K562 (cell line): ENCODE data around the gene CNTN3. TPM values are rescaled to one million over a fixed set of nuclear protein-coding genes. Genes with fewer than 3 reads are reported as not detected.

Experiments used
- ATAC-seq: fragments of 200-7000 bp; cut with Tn5 transposase; 3 replicates; pipeline ENCODE4 v1.9.1; 2020; ENCODE audit warnings: moderate library complexity
- BruUV-seq: library from RNA; stranded (reverse); fragments of 400-500 nt; replicated peaks from 2 replicates; lab custom pipeline; 2021; lab: Mats Ljungman, UMichigan
- CTCF ChIA-PET: fragments of 300-600 bp; formaldehyde crosslinking; extraction: SDS; loops from one replicate; lab custom pipeline; 2021; ENCODE audit warnings: low intra/inter-chr PET ratio; lab: Yijun Ruan, JAX
- POLR2A ChIA-PET: fragments of 300-600, 350-650 bp; sonication (Branson Sonifier 250); formaldehyde crosslinking; extraction: SDS; loops from one replicate; lab custom pipeline; 2021; ENCODE audit warnings: antibody characterized with exemption, inconsistent platforms; lab: Yijun Ruan, JAX
- DNase-seq, 4 experiments: peaks; one replicate each; pipeline versions ENCODE4 v3.0.0 to v3.0.0-alpha.2; 2011 to 2018; ENCODE audit warnings: low spot score in 3 of 4, mixed read lengths in 3 of 4; ENCODE audit errors: extremely low read depth in 1 of 4
- FAIRE-seq: peaks from 2 replicates; lab custom pipeline; 2011; peaks lifted over from hg19 to GRCh38; lab: Jason Lieb, UNC
- H2AFZ ChIP-seq: 2 replicates; pipeline ENCODE4 v1.6.0; 2011; ENCODE audit warnings: low read depth, low read length, control low read depth, inconsistent platforms
- H3K27ac ChIP-seq: fragments of 200-600 bp; 3 replicates; pipeline ENCODE4 v1.8.0; 2011; ENCODE audit warnings: low read depth, mild to moderate bottlenecking, control low read depth, inconsistent platforms, low read length, moderate library complexity, mixed read lengths; ENCODE audit errors: extremely low read depth
- H3K27me3 ChIP-seq, 2 experiments: fragments of 300-600 bp in 1 of 2; 2 replicates in 1 of 2; 3 replicates in 1 of 2; pipeline versions ENCODE4 v1.6.0 to v1.8.0; 2011; ENCODE audit warnings: inconsistent platforms in 2 of 2, low read length in 2 of 2, mild to moderate bottlenecking in 1 of 2, mixed read lengths in 1 of 2, moderate library complexity in 1 of 2; ENCODE audit not compliant: control insufficient read depth in 2 of 2, insufficient read depth in 2 of 2
- H3K36me3 ChIP-seq: fragments of 300-600 bp; 3 replicates; pipeline ENCODE4 v1.8.0; 2011; ENCODE audit warnings: mild to moderate bottlenecking, low read length, inconsistent platforms; ENCODE audit not compliant: control insufficient read depth, insufficient read depth
- H3K4me1 ChIP-seq, 2 experiments: fragments of 200-600 bp in 1 of 2; replicated peaks in 1 of 2; 2 replicates in 1 of 2; 3 replicates in 1 of 2; pipeline versions ENCODE4 v1.5.1 to v1.8.0; 2011; ENCODE audit warnings: inconsistent platforms in 2 of 2, low read length in 2 of 2, mild to moderate bottlenecking in 1 of 2, mixed read lengths in 1 of 2, moderate library complexity in 1 of 2; ENCODE audit not compliant: control insufficient read depth in 2 of 2, insufficient read depth in 2 of 2
- H3K4me2 ChIP-seq: 2 replicates; pipeline ENCODE4 v1.6.1; 2011; ENCODE audit warnings: low read length, control low read depth, inconsistent platforms, mixed read lengths; ENCODE audit not compliant: insufficient read depth
- H3K4me3 ChIP-seq: fragments of 200-600 bp; sonication (generic), shearing (Covaris generic); 2 replicates; pipeline ENCODE4 v1.5.1; 2016; ENCODE audit warnings: control low read depth, inconsistent platforms
- H3K79me2 ChIP-seq: fragments of 200-600 bp; 3 replicates; pipeline ENCODE4 v1.8.0; 2011; ENCODE audit warnings: low read length, inconsistent platforms; ENCODE audit not compliant: control insufficient read depth, insufficient read depth
- H3K9ac ChIP-seq, 2 experiments: 2 replicates each; pipeline versions ENCODE4 v1.6.0 to v1.6.1; 2011; ENCODE audit warnings: low read depth in 2 of 2, low read length in 2 of 2, control low read depth in 1 of 2, inconsistent platforms in 1 of 2, mild to moderate bottlenecking in 1 of 2, mixed read lengths in 1 of 2; ENCODE audit not compliant: insufficient read depth in 1 of 2
- H3K9me1 ChIP-seq: one replicate; pipeline ENCODE4 v1.6.0; 2011; ENCODE audit warnings: inconsistent platforms, mild to moderate bottlenecking, low read length, moderate library complexity; ENCODE audit not compliant: control insufficient read depth, insufficient read depth
- H3K9me3 ChIP-seq: replicated peaks from 2 replicates; pipeline ENCODE4 v1.5.1; 2011; ENCODE audit warnings: low read depth, low read length, inconsistent platforms; ENCODE audit not compliant: control insufficient read depth, insufficient read depth
- H4K20me1 ChIP-seq: replicated peaks from 2 replicates; pipeline ENCODE4 v1.6.1; 2011; ENCODE audit warnings: low read length, inconsistent platforms, mixed read lengths; ENCODE audit not compliant: control insufficient read depth, insufficient read depth
- NFE2L1 ChIP-seq: fragments of 450-650 bp; IDR thresholded peaks from 2 replicates; pipeline ENCODE4 v1.6.1; 2016; ENCODE audit warnings: missing genetic modification characterization, low read depth, mild to moderate bottlenecking, missing compliant biosample characterization, moderate library complexity, borderline replicate concordance
- RFX1 ChIP-seq: fragments of 450-650 bp; IDR thresholded peaks from 2 replicates; pipeline ENCODE4 v1.6.1; 2016; ENCODE audit warnings: mild to moderate bottlenecking, moderate library complexity
- SRF ChIP-seq, 2 experiments: fragments of 250-450, 450-650 bp in 1 of 2; sonication (Bioruptor Pico) in 1 of 2; sonication (generic) in 1 of 2; formaldehyde crosslinking; IDR thresholded peaks; 2 replicates each; pipeline versions ENCODE4 v1.5.0 to v1.5.1; 2020 to 2022; ENCODE audit warnings: mild to moderate bottlenecking in 1 of 2, missing genetic modification reagents in 1 of 2
- TCF7 ChIP-seq: sonication (generic); IDR thresholded peaks from 2 replicates; pipeline ENCODE4 v1.6.1; 2016; ENCODE audit warnings: antibody characterized with exemption, borderline replicate concordance
- WGBS: fragments of 100-300 bp; shearing (Covaris generic); methylation state at CpG from one replicate; pipeline ENCODE4 v1.1.6; 2016; ENCODE audit warnings: low coverage, mixed read lengths; ENCODE audit not compliant: insufficient coverage; ENCODE audit errors: missing lambda C conversion rate; 5-methylcytosine and 5-hydroxymethylcytosine counted together
- in situ Hi-C: fragments of 300-500 bp; cut with MboI; formaldehyde crosslinking; loops from 4 replicates; pipeline ENCODE4 v1.15.0; 2018; ENCODE audit warnings: inconsistent platforms, mixed read lengths
- intact Hi-C: fragments of 100-400 bp; cut with micrococcal nuclease; formaldehyde crosslinking; loops from 2 replicates; pipeline ENCODE4 v1.14.2; 2022
- polyA plus RNA-seq, 8 experiments: library from polyadenylated mRNA; depleted of rRNA in 4 of 8; stranded (reverse) in 5 of 8; unstranded in 3 of 8; fragments of >200 nt; fragmentation: Nextera tagmentation in 2 of 8; fragmentation: Illumina TruSeq in 1 of 8; extraction: Ambion mirVana in 2 of 8; extraction: Trizol in 1 of 8; gene quantifications; 2 replicates each; pipeline versions ENCODE4 v1.2.1 to v1.2.3, GENCODE V29; 2011 to 2014; ENCODE audit warnings: inconsistent platforms in 1 of 8, missing spikeins in 1 of 8
- total RNA-seq, 7 experiments: library from RNA; depleted of rRNA in 6 of 7; stranded (reverse); fragments of >200 nt in 6 of 7; fragmentation: Illumina TruSeq in 2 of 7; extraction: Trizol in 2 of 7; gene quantifications; 2 replicates each; pipeline versions ENCODE4 v1.2.1 to v1.2.3, GENCODE V29; 2011 to 2021; ENCODE audit warnings: low replicate concordance in 1 of 7
- TF ChIP-seq, protein P1 (sequence below): conservative IDR thresholded peaks from 2 replicates; pipeline ENCODE4 v1.6.1; 2011; ENCODE audit warnings: low read depth, mild to moderate bottlenecking, low read length; ENCODE audit not compliant: control insufficient read depth
- TF ChIP-seq, protein P2 (sequence below), 2 experiments: fragments of 450-650 bp; IDR thresholded peaks; 2 replicates each; pipeline ENCODE4 v1.6.1; 2016; ENCODE audit warnings: mild to moderate bottlenecking in 2 of 2, borderline replicate concordance in 1 of 2, low read depth in 1 of 2, moderate library complexity in 1 of 2

CNTN3 gene
- total and polyA plus RNA-seq, 9 of the 15 experiments (the other 6 are each of a cell fraction or from before 2014, with no cell fraction given) = 0.01 to 0.07 (median 0.03) TPM; not detected in 3

- Histone ChIP-seq H3K79me2 (no peaks in the 10 kb centered on the region), H3K27me3 (no peaks in the 10 kb centered on the region), H3K9me1 (no peaks in the 10 kb centered on the region)
- TF ChIP-seq RFX1 (no peak), SRF (CRISPR knock-in tag; IDR thresholded peaks at IDR 0.05) (no peak)
- TF ChIP-seq, protein P1, sequence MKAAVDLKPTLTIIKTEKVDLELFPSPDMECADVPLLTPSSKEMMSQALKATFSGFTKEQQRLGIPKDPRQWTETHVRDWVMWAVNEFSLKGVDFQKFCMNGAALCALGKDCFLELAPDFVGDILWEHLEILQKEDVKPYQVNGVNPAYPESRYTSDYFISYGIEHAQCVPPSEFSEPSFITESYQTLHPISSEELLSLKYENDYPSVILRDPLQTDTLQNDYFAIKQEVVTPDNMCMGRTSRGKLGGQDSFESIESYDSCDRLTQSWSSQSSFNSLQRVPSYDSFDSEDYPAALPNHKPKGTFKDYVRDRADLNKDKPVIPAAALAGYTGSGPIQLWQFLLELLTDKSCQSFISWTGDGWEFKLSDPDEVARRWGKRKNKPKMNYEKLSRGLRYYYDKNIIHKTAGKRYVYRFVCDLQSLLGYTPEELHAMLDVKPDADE = no peak
- TF ChIP-seq, all 486 proteins: peak for 0
- no peak for ATAC-seq
- no peak overlapping the region for H3K9ac ChIP-seq
- no peaks in the 10 kb centered on the region for H3K4me1 ChIP-seq
- BruUV-seq = no TSS peak
- no peaks in the 10 kb centered on the region for H3K9me3 ChIP-seq
- H4K20me1 ChIP-seq = no peaks in the 10 kb centered on the region
- H3K4me3 ChIP-seq = no peak overlapping the region
- no peak for DNase-seq
- intact Hi-C loops = no loop called here
- in situ Hi-C loops = no loop called here
- no peak for FAIRE-seq
- H3K36me3 ChIP-seq = no peaks in the 10 kb centered on the region
- H3K27ac ChIP-seq = no peak overlapping the region
- H2AFZ ChIP-seq = no peak overlapping the region
- POLR2A ChIA-PET = no interaction called here
- no peak overlapping the region for H3K4me2 ChIP-seq
- CTCF ChIA-PET = no interaction called here
- WGBS = 6% methylated on average over 5 of the region's 5 CpGs
Measured at GRCh38 chr3:74643636-74644035, 29.2 kb upstream of the CNTN3 start.

DNA sequence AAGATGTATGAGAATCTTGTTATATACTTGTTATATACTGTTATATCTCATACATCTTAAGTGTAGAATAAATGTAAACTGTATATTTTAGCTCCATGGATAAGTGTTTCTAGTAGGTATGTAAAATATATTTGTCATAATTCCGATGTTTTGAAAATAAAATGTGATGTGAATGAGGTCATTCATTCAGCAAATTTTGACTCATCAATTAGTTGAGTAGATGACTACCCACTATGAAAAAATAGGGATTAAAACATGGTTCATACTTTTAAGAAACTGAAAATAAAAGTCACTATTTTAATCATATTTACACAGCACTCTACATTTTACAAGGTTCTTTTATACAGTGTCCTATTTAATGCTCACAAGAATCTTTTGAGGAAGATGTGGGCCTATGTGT is 28.4 kb upstream of the CNTN3 start:
- Histone ChIP-seq H3K27ac (no peak overlapping the region), H3K4me1 (no peaks in the 10 kb centered on the region), H3K9ac (no peak overlapping the region), H3K27me3 (no peaks in the 10 kb centered on the region), H3K79me2 (no peaks in the 10 kb centered on the region), H3K4me2 (no peak overlapping the region), H4K20me1 (no peaks in the 10 kb centered on the region), H3K36me3 (no peaks in the 10 kb centered on the region), H2AFZ (no peak overlapping the region), H3K4me3 (no peak overlapping the region), H3K9me1 (no peaks in the 10 kb centered on the region), H3K9me3 (no peaks in the 10 kb centered on the region)
- POLR2A ChIA-PET = no interaction called here
- WGBS = 36% methylated on average over 1 of the region's 1 CpG
- in situ Hi-C loops (no loop called here), intact Hi-C loops (no loop called here)
- DNase-seq (no peak), FAIRE-seq (no peak), ATAC-seq (no peak)
- no TSS peak for BruUV-seq
- CTCF ChIA-PET = no interaction called here
- TF ChIP-seq, protein P2, sequence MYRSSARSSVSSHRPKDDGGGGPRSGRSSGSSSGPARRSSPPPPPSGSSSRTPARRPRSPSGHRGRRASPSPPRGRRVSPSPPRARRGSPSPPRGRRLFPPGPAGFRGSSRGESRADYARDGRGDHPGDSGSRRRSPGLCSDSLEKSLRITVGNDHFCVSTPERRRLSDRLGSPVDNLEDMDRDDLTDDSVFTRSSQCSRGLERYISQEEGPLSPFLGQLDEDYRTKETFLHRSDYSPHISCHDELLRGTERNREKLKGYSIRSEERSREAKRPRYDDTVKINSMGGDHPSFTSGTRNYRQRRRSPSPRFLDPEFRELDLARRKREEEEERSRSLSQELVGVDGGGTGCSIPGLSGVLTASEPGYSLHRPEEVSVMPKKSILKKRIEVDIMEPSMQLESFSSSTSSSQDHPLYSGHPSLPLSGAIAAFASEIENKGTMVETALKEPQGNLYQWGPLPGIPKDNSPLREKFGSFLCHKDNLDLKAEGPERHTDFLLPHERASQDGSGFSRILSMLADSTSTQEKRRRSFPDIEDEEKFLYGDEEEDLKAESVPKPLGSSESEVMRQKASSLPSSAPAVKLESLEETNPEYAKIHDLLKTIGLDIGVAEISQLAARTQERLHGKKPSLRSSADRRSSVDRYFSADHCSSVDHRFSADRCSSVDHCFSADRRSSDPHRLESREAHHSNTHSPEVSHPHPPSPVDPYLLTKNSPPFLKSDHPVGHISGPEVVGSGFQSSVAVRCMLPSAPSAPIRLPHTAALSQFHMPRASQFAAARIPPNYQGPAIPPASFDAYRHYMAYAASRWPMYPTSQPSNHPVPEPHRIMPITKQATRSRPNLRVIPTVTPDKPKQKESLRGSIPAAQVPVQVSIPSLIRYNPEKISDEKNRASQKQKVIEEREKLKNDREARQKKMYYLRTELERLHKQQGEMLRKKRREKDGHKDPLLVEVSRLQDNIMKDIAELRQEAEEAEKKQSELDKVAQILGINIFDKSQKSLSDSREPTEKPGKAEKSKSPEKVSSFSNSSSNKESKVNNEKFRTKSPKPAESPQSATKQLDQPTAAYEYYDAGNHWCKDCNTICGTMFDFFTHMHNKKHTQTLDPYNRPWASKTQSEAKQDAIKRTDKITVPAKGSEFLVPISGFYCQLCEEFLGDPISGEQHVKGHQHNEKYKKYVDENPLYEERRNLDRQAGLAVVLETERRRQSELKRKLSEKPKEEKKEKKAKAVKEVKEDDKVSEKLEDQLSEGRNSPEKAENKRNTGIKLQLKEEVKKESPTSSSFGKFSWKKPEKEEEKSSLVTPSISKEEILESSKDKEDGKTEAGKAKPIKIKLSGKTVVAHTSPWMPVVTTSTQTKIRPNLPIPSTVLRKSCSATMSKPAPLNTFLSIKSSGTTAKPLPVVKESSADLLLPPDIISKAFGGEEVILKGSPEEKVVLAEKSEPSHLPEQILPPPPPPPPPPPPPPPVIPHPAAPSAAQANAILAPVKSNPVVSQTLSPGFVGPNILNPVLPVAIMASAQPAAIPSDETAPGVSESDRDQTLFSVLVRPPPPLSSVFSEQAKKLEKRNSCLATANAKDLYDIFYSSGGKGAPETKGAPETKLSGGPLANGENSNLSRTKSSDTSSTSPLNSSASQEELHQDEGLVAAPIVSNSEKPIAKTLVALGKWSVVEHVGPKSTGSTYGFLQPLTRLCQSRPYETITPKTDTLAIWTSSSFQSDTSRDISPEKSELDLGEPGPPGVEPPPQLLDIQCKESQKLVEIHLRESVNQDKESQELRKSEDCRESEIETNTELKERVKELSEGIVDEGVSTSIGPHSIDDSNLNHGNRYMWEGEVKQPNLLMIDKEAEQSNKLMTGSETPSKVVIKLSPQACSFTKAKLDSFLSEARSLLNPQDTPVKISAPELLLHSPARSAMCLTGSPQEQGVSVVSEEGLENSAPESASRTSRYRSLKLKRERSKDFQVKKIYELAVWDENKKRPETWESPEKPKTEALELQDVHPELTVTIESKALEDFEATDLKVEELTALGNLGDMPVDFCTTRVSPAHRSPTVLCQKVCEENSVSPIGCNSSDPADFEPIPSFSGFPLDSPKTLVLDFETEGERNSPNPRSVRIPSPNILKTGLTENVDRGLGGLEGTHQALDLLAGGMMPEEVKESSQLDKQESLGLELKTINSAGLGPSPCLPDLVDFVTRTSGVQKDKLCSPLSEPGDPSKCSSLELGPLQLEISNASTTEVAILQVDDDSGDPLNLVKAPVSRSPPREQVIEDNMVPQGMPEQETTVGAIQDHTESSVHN (IDR thresholded peaks at IDR 0.05; ENCODE audit: borderline replicate concordance in 1 of 2, low read depth in 1 of 2) = no peak
- no peak for TF ChIP-seq NFE2L1 (tag)
- TF ChIP-seq TCF7 = no peak
